DMS114 treated with DMSO at 0.1 percent for 48 hours (cell line): Measurements from ENCODE around the gene LPIN2.

Experiments
- DNase-seq: peaks from one replicate; lab custom pipeline; 2025; ENCODE audit not compliant: unreplicated experiment; lab: John Stamatoyannopoulos, UW

Gene LPIN2

DNA sequence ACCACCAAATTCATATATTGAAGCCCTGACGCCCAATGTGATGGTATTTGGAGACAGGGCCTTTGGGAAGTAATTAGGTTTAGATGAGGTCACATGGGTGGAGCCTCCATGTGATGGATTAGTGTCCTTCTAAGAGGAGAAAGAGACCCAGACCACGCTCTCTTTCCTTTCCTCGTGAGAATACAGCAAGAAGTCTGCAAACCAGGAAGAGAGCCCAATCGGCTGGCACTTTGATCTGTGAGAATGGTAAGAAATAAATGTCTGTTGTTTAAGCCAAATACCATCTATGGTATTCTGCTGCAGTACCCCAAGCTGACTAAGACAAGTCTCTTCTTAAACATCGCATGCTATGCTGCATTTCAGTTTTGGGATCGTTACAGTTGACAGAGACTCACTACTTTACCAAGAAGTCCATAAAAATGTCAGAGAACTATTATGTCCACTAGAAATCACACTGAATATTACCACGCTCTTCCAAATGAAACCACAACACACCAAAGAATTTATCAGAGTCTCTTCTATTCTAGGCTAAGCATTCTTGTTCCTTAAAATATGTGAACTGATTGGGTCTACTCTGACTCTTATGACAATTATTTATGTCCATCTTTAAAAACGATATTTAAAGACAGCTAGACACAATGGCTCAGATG, 48.5 kb downstream of the LPIN2 start:
- DNase-seq, result no peak
